Activated CD4-positive, alpha-beta T cell treated with anti-CD3 and anti-CD28 coated beads, Interleukin-2, amount 50 U/mL, for 1 hour (primary cell): ENCODE data around the gene IL1RN.
"Not testable (repeated sequence)": the region's sequence is repeated elsewhere in the genome, so short reads cannot be mapped to it uniquely, and the experiment has no call there.

Experiments used
- DNase-seq: peaks from one replicate; pipeline ENCODE4 v3.0.0-alpha.2; 2020

The IL1RN gene, protein sequence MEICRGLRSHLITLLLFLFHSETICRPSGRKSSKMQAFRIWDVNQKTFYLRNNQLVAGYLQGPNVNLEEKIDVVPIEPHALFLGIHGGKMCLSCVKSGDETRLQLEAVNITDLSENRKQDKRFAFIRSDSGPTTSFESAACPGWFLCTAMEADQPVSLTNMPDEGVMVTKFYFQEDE

DNA sequence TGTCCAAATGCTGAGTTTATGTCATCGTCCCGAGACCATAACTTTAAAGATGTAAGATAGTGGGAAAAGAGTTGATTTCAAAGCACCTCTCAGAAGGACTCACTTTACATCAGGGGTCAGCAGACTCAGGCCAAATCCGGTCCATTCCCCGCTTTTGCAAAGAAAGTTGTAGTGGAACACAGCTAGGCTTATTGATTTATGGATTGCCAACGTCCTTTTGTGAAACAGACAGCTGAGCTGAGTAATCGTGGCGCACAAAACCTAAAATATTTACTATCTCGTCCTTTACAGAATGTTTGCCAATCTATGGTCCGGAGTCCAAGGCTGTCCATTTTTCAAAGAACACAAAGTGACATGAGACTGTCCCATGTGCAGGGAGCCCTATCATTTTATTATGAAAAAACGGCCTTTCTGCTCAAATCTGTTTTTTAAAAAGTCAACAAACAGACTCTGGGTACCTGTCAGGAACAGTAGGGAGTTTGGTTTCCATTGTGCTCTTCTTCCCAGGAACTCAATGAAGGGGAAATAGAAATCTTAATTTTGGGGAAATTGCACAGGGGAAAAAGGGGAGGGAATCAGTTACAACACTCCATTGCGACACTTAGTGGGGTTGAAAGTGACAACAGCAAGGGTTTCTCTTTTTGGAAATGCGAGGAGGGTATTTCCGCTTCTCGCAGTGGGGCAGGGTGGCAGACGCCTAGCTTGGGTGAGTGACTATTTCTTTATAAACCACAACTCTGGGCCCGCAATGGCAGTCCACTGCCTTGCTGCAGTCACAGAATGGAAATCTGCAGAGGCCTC lies at the start of gene IL1RN:
Gene IL1RN, plus strand, starts transcription at position 754 of the 801 bp plus-strand sequence. Its CDS starts 27 bp downstream, at position 781.
- DNase-seq: no peak

DNA sequence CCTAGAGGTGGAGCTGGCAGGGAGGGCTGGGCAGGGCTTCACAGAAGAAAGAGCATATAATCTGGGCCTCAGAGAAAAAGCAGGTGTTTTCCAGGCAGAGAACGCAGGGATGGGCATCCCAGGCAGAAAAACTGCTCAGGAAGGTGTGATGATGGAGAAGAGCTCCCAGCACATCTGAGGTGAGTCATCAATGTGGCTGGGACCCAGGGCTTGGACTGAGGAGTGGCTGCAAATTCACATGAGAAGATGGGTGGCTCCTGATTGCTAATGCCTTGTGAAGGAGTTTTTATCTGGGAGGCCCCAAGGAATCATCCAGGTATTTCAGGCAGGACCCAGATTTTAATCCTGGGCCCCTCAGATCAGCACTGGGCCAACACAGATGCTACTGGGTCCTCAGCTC lies 49.5 kb upstream of the IL1RN start:
- no peak for DNase-seq

DNA sequence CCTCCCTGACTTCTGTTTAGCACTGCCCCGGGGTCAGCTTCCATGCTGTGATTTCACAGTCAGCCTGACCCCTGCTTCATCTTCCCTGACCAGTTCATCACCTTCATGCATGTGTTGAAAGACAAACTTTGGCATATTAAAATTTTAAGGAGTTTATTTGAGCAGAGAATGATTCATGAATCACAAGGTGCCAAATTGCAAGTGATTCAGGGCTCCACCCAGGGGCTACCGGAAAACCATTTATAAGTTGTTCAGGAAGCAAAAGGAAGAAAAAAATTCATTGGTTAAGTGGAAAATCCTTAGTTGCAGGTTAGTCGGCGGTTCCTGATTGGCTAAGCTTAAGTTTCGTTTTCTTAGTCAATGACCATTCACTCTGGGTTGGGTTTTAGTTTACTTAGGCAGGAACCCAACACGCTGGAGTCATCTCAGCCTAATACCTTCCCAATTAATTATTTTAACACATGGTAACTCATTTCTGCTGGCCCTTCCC lies 49.0 kb upstream of the IL1RN start:
- no peak for DNase-seq

DNA sequence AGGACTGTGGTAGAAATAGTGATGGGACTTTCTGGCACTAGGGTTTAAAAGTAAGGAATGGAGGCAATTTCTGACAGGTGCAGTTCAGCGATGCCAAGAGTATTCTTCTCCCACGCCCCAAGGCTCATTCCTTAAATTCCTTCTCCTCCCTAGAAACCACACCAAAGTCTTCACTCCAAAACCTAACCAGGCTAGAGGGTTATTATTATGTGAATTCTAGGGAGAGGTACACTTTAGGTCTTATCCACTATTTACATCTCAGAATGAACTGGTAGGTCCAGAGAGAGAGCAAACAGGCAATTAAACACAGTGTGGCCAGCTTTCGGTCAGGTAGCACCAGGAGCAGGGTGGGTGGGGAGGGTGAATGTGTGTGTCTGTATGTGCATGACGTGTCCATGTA lies 48.3 kb upstream of the IL1RN start:
- no peak for DNase-seq

DNA sequence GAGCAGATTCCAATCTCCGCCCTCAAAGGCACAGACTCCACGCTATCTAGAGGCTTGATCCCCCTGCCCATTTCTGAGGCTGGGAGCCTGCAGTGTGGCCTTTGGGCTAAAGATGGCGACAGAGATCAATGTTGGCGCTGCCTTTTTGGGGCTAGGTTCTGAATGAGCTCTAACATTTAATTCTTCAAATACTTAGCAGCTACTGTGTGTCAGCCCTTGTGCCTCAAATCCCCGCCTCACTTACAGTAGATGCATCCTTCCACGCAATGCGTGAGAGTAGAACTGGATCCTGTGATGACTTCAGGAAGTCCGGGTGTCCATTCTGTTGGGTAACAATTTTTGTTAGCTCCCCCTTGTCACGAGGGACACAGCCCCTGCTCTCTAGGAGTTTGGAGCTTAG lies 47.3 kb upstream of the IL1RN start:
- peak; percentile 22 for DNase-seq

DNA sequence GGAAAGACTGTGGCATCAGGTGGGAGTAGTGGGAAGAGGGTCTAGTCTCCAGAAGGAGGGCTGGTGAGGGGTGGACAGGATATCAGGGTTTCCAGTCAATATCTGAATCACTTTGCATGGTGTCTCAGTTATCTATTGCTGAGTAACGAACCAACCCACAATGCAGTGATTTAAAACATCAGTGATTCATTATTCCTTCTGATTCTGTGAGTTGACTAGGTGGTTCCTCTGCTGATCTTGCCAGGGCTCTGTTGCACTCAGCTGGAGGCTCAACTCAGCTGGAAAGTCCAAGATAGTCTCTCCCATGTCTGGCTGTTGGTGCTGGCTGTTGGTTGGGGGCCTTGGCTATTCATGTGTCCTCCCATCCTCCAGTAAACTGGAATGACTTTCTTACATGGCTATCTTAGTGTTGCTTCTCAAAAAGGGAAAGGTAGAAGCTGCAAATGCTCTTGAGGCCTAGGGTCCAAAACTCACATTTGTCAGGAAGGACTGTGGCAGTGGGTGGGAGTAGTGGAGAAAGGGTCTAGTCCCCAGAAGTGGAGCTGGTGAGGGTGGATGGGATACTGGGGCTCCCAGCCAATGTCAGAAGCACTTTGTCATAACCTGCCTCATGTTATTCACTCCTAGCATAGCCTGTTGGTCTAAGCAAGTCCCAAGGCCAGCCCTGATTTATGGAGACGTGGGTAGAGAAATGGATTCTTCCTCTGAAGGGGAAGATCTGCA lies 45.7 kb upstream of the IL1RN start:
- DNase-seq: no peak

DNA sequence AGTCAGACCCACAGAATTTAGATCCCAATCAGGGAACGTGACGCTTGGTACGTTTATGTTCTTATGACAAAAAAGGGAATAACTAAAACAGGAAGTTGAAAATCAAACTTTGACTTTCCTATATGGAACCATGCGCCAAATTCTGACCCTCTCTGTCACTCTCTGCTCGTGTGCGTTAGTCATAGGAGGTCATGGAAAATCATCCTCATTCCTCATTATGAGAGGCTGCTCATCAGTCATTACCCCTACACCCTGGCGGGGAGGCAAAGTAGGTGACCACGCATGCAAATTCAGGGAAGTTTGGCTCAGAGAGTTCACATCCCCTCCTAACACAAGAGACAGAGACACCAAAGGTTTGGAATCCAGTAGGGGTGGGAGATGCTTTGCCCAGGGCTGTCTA lies 44.1 kb upstream of the IL1RN start:
- DNase-seq: no peak

DNA sequence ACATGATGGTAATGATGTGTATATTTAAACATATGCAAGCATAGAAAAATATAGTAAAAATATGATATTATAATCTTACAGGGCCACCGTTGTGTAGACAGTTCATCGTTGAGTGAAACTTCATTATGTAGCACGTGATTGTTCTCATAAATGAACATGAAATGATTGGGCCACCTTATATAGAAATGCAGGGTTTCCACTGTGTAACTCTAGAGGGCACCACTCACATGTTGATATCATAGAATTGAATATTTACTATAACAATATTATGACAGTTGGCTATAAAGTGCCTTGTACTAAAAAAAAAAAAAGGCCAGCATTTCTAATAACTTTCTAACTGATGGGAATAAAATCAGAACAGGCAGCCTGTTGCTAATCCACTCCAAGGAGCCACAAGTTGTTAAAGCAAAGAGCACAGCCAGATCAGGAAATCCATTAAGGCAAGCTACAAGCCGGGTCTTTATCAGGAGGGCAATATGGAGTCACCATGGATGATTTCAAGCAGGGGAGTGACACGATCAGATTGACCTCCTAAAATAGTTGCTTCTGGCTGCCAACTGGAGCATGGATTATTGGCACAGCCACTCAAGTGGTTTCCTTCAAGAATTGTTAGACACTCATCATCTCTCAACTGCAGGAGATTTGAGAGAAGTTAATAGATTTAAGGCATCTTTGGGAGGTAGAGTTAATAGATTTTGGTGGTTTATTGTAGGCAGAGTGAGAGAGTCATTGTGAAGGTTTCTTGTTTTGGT lies 43.0 kb upstream of the IL1RN start:
- no peak for DNase-seq

DNA sequence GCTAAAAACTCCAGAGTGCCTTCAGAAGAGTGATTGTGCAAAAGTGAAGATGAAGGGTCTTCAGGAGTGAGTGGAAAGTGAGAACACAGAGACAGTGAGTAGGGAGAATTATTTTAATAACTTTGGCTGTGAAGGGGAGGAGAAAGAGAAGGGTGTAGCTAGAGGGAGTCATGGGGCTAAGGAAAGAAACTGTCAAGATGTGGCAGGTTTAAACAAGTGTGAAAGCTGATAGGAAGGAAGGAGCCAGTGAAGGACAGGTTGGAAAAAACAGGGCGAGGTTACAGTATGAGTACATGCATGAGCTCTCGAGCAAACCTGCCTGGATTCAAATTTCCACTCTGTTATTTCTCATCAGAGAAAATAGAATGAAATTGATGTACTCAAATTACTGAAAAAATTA lies 41.9 kb upstream of the IL1RN start:
- DNase-seq: no peak

DNA sequence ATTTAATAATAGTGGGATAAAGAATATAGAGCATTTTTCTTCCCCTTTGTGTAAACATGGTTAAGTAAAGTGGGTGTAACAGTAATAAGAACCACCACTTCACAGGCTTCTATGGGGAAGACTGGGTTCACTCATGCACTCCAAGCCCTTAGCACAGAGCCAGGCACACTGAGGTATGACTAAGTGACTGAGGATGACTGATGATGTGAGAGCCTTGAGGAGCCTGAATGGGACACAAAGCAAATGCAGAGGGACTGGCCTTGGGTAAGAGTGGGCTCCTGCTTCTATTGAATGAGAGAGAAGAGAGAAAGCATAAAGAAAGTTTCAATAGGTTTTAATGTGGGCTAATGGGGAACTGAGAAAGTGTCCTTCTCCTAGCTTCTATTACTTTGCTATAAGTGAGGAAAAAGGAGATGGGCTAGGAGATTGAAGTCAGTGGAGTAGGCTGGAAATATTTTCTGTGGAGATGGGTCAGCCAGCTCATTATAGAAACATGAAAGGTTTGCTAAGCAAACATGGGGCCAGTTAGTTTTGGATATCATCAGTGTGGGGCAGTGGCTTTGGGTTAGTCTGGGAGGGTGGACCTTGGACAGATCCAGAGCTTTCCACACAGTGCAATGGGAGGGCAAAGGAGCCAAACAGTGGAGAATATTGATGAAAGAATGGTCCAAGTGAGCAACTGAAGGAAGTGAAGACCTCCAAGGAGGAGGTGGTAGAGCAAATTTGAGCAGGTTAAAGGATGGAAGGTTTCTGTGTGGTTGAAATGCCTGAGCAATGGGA lies 39.0 kb upstream of the IL1RN start:
- no peak for DNase-seq

DNA sequence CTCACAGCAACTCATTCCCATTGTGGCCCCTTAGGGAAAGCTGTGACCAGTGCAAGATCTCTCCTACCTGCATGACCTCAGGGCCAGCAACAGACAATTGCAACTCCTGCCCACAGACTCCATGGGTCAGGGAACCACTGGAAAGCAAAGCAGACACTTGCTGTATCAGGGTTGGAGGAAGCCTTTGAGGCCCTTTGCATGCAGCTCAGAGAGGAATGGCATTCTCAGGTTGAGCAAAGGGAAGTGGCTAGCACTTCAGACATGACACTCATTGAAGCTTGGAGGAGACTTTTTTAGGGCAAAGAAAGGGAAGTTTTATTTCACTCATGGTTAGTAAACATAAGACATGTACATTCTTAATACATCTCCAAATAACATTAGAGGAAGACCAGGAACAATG lies 37.5 kb upstream of the IL1RN start:
- DNase-seq: no peak

DNA sequence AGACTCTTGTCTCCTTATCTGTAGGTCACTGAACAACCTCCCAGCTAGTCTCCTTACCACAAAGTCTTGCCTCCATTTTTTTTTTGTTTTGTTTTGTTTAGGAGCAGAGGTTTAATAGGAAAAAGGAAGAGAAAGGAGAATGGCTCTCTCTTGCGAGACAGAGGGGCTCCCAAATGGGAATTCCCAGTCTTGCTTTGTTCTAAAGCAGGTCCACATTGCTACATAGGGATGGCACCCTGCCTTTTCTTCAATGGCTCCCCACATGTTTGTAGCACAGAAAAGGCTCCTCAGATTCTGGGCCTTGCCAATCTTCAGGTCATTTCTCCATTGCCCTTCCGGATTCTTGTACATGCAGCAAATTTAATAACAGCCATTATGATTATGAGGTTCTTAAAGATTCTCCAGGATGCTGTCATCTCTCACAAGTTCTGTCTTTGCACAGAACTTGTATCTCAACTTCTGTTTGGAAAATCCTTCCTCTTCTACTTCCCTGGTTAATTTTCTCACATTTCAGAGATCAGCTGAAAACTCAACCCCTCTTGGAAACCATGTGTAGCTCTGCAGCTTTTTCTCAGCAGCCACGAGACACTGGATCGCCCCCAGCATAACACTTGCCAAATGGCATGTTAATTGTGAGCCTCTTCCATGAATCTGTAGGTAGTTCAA lies 36.0 kb upstream of the IL1RN start:
- no peak for DNase-seq

DNA sequence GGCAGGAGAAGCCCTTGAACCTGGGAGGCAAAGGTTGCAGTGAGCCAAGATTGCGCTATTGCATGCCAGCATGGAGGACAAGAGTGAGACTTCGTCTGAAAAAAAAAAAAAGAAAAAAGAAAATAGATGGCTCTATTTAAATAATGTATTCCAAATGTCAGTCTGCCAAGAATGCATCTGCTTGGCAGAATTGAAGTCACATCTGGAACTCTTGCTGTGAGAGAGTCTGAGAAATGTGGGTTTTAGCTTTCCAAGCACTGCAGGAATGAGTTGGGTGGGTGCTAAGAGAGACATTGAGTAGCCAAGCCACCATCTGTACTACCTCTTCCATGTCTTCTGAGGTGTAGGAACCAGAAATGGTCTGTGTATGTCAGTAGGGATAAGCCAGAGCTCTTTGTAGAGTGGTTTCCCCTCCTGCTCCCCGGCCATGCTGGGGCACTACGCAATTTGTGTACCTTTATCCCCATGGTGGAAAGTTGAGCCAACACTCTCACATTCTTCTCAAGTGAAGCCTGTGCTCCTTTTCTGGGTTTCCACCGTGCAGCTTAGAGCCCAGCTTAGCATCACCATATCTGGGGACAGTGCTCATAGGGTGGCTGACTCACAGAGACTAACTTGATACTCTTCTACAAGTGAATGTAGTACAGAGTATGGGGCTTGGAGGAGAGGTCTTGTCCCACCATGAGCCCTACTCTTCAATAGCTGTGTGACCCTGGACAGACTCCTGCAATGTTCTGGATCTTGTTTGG lies 34.4 kb upstream of the IL1RN start:
- no peak for DNase-seq

DNA sequence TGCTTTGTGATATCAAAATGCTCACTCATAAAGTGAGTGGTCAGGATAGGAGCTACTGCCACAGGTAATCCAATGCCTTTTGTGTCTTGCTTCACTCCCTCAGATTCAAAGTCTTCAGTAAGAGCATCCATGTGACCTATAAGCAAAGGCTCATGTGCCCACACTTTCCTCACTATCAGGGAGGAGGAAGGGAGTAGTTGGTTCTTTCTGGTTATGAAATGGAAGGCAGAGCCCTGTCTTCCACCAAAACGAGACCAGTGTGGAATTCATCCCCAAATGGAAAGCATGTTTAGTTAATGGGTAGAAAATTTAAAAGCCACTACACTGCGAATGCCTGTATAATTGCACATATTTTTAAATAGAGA lies 33.8 kb upstream of the IL1RN start:
- no peak for DNase-seq

DNA sequence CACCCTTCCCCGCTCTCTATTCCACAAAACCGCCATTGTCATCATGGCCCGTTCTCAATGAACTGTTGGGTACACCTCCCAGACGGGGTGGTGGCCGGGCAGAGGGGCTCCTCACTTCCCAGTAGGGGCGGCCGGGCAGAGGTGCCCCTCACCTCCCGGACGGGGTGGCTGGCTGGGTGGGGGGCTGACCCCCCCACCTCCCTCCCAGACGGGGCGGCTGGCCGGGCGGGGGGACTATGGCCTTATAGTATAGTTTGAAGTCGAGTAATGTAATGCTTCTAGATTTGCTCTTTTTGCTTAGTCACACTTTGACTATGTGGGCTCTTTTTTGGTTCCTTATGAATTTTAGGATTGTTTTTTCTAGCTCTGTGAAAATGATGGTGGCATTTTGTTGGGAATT lies 31.1 kb upstream of the IL1RN start:
- DNase-seq: not testable (repeated sequence)

DNA sequence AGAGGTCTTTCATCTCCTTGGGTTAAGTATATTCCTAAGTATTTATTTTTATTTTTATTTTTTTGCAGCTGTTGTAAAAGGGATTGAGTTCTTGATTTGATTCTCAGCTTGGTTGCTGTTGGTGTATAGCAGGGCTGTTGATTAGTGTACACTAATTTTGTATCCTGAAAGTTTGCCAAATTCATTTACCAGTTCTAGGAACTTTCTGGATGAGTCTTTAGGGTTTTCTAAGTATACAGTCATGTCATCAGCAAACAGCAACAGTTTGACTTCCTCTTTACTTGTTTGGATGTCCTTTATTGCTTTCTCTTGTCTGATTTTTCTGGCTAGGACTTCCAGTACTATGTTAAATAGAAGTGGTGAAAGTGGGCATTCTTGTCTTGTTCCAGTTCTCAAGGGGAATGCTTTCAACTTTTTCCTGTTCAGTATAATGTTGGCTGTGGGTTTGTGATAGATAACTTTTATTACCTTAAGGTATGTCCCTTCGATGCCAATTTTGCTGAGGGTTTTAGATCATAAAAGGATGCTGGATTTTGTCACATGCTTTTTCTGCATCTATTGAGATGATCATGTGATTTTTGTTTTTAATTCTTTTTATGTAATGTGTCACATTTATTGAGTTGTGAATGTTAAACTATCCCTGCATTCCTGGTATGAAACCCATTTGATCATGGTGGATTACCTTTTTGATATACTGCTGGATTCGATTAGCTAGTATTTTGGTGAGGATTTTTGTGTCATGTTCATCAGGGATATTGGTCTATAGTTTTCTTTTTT lies 30.4 kb upstream of the IL1RN start:
- not testable (repeated sequence) for DNase-seq

DNA sequence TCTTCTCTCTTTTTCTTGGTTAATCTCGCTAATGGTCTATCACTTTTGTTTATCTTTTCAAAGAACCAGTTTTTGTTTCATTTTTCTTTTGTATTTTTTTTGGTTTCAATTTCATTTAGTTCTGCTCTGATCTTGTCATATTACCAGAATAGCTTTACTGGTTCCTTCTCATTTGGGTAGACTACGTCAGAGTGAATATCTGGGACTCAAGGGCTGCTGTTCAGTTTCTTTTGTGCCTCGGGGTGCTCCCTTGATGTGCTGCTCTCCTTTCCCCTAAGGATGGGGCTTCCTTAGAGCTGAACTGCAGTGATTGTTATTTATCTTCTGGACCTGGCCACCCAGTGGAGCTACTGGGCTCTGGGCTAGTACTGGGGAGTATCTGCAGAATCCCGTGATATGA lies 29.4 kb upstream of the IL1RN start:
- no peak for DNase-seq

DNA sequence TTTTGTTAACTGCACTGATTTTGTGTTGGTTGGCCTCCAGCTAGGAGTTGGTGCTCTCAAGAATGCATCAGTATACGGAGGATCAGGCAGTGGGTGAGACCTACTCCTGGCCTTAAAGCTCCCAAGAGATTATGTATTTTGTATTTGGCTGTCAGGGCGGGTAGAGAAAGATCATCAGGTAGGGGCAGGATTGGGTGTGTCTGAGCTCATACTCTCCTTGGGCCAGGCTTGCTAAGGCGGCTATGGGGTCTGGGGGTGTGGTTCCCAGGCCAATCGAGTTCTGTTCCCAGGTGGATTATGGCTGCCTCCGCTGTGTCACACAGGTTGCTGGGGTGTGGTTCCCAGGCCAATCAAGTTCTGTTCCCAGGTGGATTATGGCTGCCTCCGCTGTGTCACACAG lies 28.9 kb upstream of the IL1RN start:
- no peak for DNase-seq

DNA sequence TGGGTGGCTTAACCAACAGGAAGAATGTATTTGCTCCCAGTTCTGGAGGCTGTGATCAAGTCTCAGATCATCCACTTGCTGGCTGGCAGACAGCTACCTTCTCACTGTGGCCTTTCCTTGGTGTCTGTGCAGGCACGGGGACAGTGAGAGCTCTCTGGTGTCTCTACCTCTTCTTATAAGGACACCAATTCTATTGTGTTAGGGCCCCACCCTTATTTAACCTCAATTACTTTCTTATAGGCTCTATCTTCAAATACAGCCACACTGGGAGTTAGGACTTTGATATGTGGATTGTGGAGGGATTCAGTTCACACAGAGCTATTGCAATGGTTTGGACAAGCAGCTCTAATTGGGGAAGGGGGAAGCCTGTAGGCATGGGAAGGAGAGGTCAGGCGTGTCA lies 25.3 kb upstream of the IL1RN start:
- DNase-seq: no peak

DNA sequence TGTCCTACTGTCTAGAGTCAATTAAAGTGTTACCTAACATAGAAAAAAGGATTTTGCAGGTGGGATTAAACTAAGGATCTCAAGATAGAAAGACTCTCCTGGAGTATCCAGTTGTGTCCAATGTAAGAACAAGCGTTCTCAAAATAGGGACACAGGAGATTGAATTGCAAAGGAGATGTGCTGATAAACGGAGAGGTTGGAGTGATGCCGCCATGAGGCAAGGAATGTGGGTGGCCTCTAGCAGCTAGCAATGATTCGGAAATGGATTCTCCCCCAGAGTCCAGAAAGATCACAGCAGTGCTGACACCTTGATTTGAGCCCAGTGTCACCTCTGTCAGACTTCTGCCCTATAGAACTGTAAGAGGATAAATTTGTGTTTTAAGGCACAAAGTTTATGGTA lies 24.1 kb upstream of the IL1RN start:
- DNase-seq: no peak
